ENCODE data around the gene FRMD3. TPM values are rescaled to one million over a fixed set of nuclear protein-coding genes. Genes with fewer than 3 reads are reported as not detected.

FRMD3 gene
- total and polyA plus RNA-seq, 7 donors = 5.9 to 27.4 (median 8.3) TPM

GRCh38 chr9:83445703-83446265 lies 92.4 kb downstream of the FRMD3 start:
- WGBS, 2 donors = 94 to 97% methylated on average over 6 of the region's 6 CpGs
- intact Hi-C loops (cut with DNase I) = no loop called here
- no peak for DNase-seq
- Histone ChIP-seq H3K4me3 (no peak overlapping the region), H3K27ac (peak overlapping the region in 2 of 4 donors; percentile 3 to 45), H3K36me3 (no peaks in the 10 kb centered on the region), H3K9me3 (no peaks in the 10 kb centered on the region), H3K4me1 (peaks cover 0 to 4% (median 2%) of the 10 kb centered on the region in 4 donors), H3K27me3 (no peaks in the 10 kb centered on the region)
- TF ChIP-seq EP300 (IDR thresholded peaks at IDR 0.05) (no peak), POLR2A (IDR thresholded peaks at IDR 0.05) (no peak), POLR2AphosphoS5 (IDR thresholded peaks at IDR 0.05) (no peak)
- TF ChIP-seq, protein P1, sequence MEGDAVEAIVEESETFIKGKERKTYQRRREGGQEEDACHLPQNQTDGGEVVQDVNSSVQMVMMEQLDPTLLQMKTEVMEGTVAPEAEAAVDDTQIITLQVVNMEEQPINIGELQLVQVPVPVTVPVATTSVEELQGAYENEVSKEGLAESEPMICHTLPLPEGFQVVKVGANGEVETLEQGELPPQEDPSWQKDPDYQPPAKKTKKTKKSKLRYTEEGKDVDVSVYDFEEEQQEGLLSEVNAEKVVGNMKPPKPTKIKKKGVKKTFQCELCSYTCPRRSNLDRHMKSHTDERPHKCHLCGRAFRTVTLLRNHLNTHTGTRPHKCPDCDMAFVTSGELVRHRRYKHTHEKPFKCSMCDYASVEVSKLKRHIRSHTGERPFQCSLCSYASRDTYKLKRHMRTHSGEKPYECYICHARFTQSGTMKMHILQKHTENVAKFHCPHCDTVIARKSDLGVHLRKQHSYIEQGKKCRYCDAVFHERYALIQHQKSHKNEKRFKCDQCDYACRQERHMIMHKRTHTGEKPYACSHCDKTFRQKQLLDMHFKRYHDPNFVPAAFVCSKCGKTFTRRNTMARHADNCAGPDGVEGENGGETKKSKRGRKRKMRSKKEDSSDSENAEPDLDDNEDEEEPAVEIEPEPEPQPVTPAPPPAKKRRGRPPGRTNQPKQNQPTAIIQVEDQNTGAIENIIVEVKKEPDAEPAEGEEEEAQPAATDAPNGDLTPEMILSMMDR (IDR thresholded peaks at IDR 0.05) = no peak

DNA sequence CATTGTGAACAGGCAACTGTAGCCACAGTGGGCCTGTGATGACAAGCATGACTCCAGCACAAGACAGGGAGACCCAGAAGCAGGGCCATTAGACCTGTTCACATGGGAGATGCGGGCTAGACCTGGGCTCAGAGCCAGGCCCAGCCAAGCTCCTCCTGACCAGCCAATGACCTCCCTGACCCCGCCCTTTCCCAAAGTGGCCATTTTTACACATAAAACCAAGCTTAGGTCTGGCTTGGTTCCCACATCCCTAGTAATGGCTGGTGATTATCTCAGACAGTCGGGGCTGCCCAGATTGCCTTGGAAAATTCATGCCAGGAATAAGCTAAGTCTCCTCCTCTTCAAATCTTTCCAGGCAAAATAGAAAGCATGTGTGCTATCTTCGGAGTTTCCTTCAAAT lies 94.1 kb downstream of the FRMD3 start:
- TF ChIP-seq POLR2A (IDR thresholded peaks at IDR 0.05) = no peak
- TF ChIP-seq EP300 (IDR thresholded peaks at IDR 0.05) = no peak
- no peak for TF ChIP-seq POLR2AphosphoS5 (IDR thresholded peaks at IDR 0.05)
- TF ChIP-seq, protein P1 (IDR thresholded peaks at IDR 0.05) = no peak
- H3K9me3 ChIP-seq = no peaks in the 10 kb centered on the region
- no peaks in the 10 kb centered on the region for H3K36me3 ChIP-seq
- intact Hi-C loops (cut with DNase I) = no loop called here
- no peak for DNase-seq
- no peak overlapping the region for H3K4me3 ChIP-seq
- peaks cover 0 to 4% (median 2%) of the 10 kb centered on the region in 4 donors for H3K4me1 ChIP-seq
- no peaks in the 10 kb centered on the region for H3K27me3 ChIP-seq
- H3K27ac ChIP-seq = peak overlapping the region in 1 of 4 donors; percentile 29
- 70 to 78% methylated on average over 4 of the region's 4 CpGs for WGBS, 2 donors

DNA sequence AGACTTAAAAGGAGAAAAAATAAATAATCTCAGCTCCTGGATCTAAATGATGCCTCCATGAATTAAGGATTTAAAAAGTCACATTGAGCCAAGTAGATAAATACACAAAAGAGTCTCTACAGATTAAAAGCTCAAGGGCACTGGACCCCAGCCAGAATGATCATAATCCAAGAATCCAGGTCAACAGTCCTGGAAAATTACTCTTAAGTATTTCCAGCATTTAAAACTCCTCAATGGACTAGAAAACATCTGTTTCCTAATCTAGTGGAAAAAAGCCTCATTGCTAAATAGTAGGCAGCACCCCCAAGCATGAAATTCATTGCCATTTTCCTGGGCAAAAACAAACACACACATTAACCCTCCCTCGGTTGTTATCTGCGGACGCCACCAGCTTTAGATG lies 96.8 kb downstream of the FRMD3 start:
- peak overlapping the region in 3 of 4 donors; percentile 6 to 63 (median 37) for H3K27ac ChIP-seq
- H3K27me3 ChIP-seq = no peaks in the 10 kb centered on the region
- WGBS, 2 donors = 69 to 75% methylated on average over 3 of the region's 3 CpGs
- no peak for DNase-seq
- no peak overlapping the region for H3K4me3 ChIP-seq
- peaks cover 0 to 4% (median 2%) of the 10 kb centered on the region in 4 donors for H3K4me1 ChIP-seq
- no peaks in the 10 kb centered on the region for H3K9me3 ChIP-seq
- no peak for TF ChIP-seq EP300 (IDR thresholded peaks at IDR 0.05)
- intact Hi-C loops (cut with DNase I) = no loop called here
- no peaks in the 10 kb centered on the region for H3K36me3 ChIP-seq

- WGBS, 2 donors = 91 to 93% methylated on average over 5 of the region's 5 CpGs
- H3K4me3 ChIP-seq = no peak overlapping the region
Measured at GRCh38 chr9:83440641-83441040, 97.6 kb downstream of the FRMD3 start.

GRCh38 chr9:83435301-83435700 lies 102.9 kb downstream of the FRMD3 start:
- Histone ChIP-seq H3K27ac (no peak overlapping the region), H3K9me3 (no peaks in the 10 kb centered on the region), H3K4me3 (no peak overlapping the region), H3K4me1 (peaks cover 0 to 25% (median 20%) of the 10 kb centered on the region in 4 donors), H3K27me3 (no peaks in the 10 kb centered on the region), H3K36me3 (no peaks in the 10 kb centered on the region)
- no peak for DNase-seq
- WGBS, 2 donors = 77 to 80% methylated on average over 4 of the region's 4 CpGs
- intact Hi-C loops (cut with DNase I) = no loop called here
- TF ChIP-seq POLR2A (IDR thresholded peaks at IDR 0.05) (no peak), EP300 (IDR thresholded peaks at IDR 0.05) (no peak), POLR2AphosphoS5 (IDR thresholded peaks at IDR 0.05) (no peak)
- TF ChIP-seq, protein P1 (IDR thresholded peaks at IDR 0.05) = no peak

More at GRCh38 chr9:83440641-83441040, 97.6 kb downstream of the FRMD3 start:
- Histone ChIP-seq H3K36me3 (no peaks in the 10 kb centered on the region), H3K4me1 (peaks cover 0 to 4% (median 0%) of the 10 kb centered on the region in 4 donors), H3K27ac (no peak overlapping the region), H3K9me3 (no peaks in the 10 kb centered on the region), H3K27me3 (no peaks in the 10 kb centered on the region)
- DNase-seq = no peak
- TF ChIP-seq POLR2A (IDR thresholded peaks at IDR 0.05) (no peak), POLR2AphosphoS5 (IDR thresholded peaks at IDR 0.05) (no peak), EP300 (IDR thresholded peaks at IDR 0.05) (no peak)
- TF ChIP-seq, protein P1 (IDR thresholded peaks at IDR 0.05) = no peak
- intact Hi-C loops (cut with DNase I) = no loop called here
